Peyer's patch (tissue), 4 donors: ENCODE data around the gene FGF12.

Source experiments
- CTCF ChIP-seq, 6 experiments: fragments of 450-650 bp in 4 of 6; fragments of 200-600 bp in 2 of 6; sonication (generic) in 1 of 6; IDR thresholded peaks; one replicate each; pipeline ENCODE4 v1.5.1; 2017 to 2019; ENCODE audit warnings: antibody characterized with exemption in 6 of 6, mild to moderate bottlenecking in 3 of 6, moderate library complexity in 1 of 6
- POLR2A ChIP-seq, 2 donors: fragments of 450-650 bp; IDR thresholded peaks; one replicate each; pipeline ENCODE4 v1.5.1; 2017; ENCODE audit warnings: antibody characterized with exemption in 2 of 2, mild to moderate bottlenecking in 2 of 2, moderate library complexity in 2 of 2

GRCh38 chr3:192758654-192759053 is 31.3 kb upstream of the FGF12 start:
- TF ChIP-seq POLR2A (IDR thresholded peaks at IDR 0.05) (no peak), CTCF (IDR thresholded peaks at IDR 0.05) (no peak)
